Measurements from ENCODE around the gene SPAG16.

The SPAG16 gene

GRCh38 chr2:214011676-214012075 lies 727.4 kb downstream of the SPAG16 start (continued):
- TF ChIP-seq CTCF (tag by site-specific recombination; IDR thresholded peaks at IDR 0.05): no peak

GRCh38 chr2:214014551-214015220 lies 730.4 kb downstream of the SPAG16 start:
- CTCF ChIA-PET: no interaction called here
- Histone ChIP-seq H3K36me3 (ENCODE audit: control insufficient read depth in 2 of 2, insufficient read depth in 1 of 2, low read length in 2 of 2) (no peaks in the 10 kb centered on the region), H3K4me1 (ENCODE audit: control insufficient read depth, insufficient read depth, low read length) (no peaks in the 10 kb centered on the region), H3K27ac (ENCODE audit: extremely low read depth, low read depth, low read length) (no peak overlapping the region), H3K4me3 (ENCODE audit: low read depth, low read length) (no peak overlapping the region), H3K9me3 (ENCODE audit: control insufficient read depth, insufficient read depth, low read depth, low read length) (no peaks in the 10 kb centered on the region)
- POLR2A ChIA-PET: no interaction called here
- TF ChIP-seq ZNF660 (tag by site-specific recombination; IDR thresholded peaks at IDR 0.05) (no peak), ZNF76 (tag by site-specific recombination; IDR thresholded peaks at IDR 0.05; ENCODE audit: borderline replicate concordance, low read depth) (no peak), ZNF140 (tag by site-specific recombination; IDR thresholded peaks at IDR 0.05) (no peak), ZNF830 (tag by site-specific recombination; IDR thresholded peaks at IDR 0.05; ENCODE audit: low read depth) (no peak), ZNF768 (tag by site-specific recombination; IDR thresholded peaks at IDR 0.05) (no peak), ZBTB6 (tag by site-specific recombination; IDR thresholded peaks at IDR 0.05) (no peak), ZNF701 (tag by site-specific recombination; IDR thresholded peaks at IDR 0.05) (no peak), ZSCAN5A (tag by site-specific recombination; IDR thresholded peaks at IDR 0.05) (no peak)

GRCh38 chr2:214019229-214019972 lies 735.1 kb downstream of the SPAG16 start:
- H3K36me3 ChIP-seq (ENCODE audit: control insufficient read depth in 2 of 2, insufficient read depth in 1 of 2, low read length in 2 of 2): no peaks in the 10 kb centered on the region
- no peaks in the 10 kb centered on the region for H3K4me1 ChIP-seq (ENCODE audit: control insufficient read depth, insufficient read depth, low read length)
- no peak overlapping the region for H3K27ac ChIP-seq (ENCODE audit: extremely low read depth, low read depth, low read length)
- no peaks in the 10 kb centered on the region for H3K9me3 ChIP-seq (ENCODE audit: control insufficient read depth, insufficient read depth, low read depth, low read length)
- no peak for TF ChIP-seq ZNF555 (tag by site-specific recombination; conservative IDR thresholded peaks at IDR 0.05)
- TF ChIP-seq ZNF391 (tag by site-specific recombination; IDR thresholded peaks at IDR 0.05; ENCODE audit: borderline replicate concordance, low read depth): no peak
- TF ChIP-seq WT1 (tag by site-specific recombination; IDR thresholded peaks at IDR 0.05): no peak
- no peak for TF ChIP-seq ZNF350 (tag by site-specific recombination; IDR thresholded peaks at IDR 0.05)
- no peak for TF ChIP-seq ZBTB20 (tag by site-specific recombination; IDR thresholded peaks at IDR 0.05)
- no peak for TF ChIP-seq ZNF513 (tag by site-specific recombination; IDR thresholded peaks at IDR 0.05)
- TF ChIP-seq GLIS2 (tag by site-specific recombination; IDR thresholded peaks at IDR 0.05): no peak
- TF ChIP-seq ZNF501 (tag by site-specific recombination; IDR thresholded peaks at IDR 0.05): no peak
- no peak for TF ChIP-seq ZNF248 (tag by site-specific recombination; IDR thresholded peaks at IDR 0.05)
- no peak for TF ChIP-seq ATF2 (tag by site-specific recombination; IDR thresholded peaks at IDR 0.05; ENCODE audit: low read depth)
- POLR2A ChIA-PET: no interaction called here
- CTCF ChIA-PET: no interaction called here
- H3K4me3 ChIP-seq (ENCODE audit: low read depth, low read length): no peak overlapping the region
